Lung (tissue), 12 donors: Measurements from ENCODE around the gene HNF1A. TPM values are rescaled to one million over a fixed set of nuclear protein-coding genes. Genes with fewer than 3 reads are reported as not detected.
A peak's percentile ranks its signal among the peaks of the same experiment; 100 is the strongest.

Experiments used
- ATAC-seq: fragments of 200-7000 bp; cut with Tn5 transposase; one replicate; pipeline ENCODE4 v1.9.1; 2020; ENCODE audit warnings: moderate number of reproducible peaks; ENCODE audit not compliant: insufficient read depth, low FRiP score
- DNase-seq, 3 donors: peaks; one replicate each; pipeline ENCODE4 v3.0.0-alpha.2; 2013 to 2017
- H3K27ac ChIP-seq, 2 donors: one replicate each; pipeline ENCODE4 v1.5.1; 2013; ENCODE audit warnings: mild to moderate bottlenecking in 2 of 2, moderate library complexity in 2 of 2, control low read depth in 1 of 2, inconsistent platforms in 1 of 2, low read depth in 1 of 2, low read length in 1 of 2
- H3K27me3 ChIP-seq, 3 donors: one replicate each; pipeline ENCODE4 v1.5.1; 2013; ENCODE audit warnings: low read length in 2 of 3; ENCODE audit not compliant: control insufficient read depth in 3 of 3, insufficient read depth in 3 of 3
- H3K36me3 ChIP-seq, 4 donors: one replicate each; pipeline ENCODE4 v1.5.1; 2013; ENCODE audit warnings: low read length in 4 of 4, mild to moderate bottlenecking in 1 of 4, moderate library complexity in 1 of 4; ENCODE audit not compliant: control insufficient read depth in 4 of 4, insufficient read depth in 4 of 4
- H3K4me1 ChIP-seq, 5 donors: one replicate each; pipeline ENCODE4 v1.5.1; 2013; ENCODE audit warnings: low read length in 5 of 5, mild to moderate bottlenecking in 2 of 5, moderate library complexity in 1 of 5; ENCODE audit not compliant: control insufficient read depth in 5 of 5, insufficient read depth in 5 of 5
- H3K4me3 ChIP-seq: one replicate; pipeline ENCODE4 v1.5.1; 2013; ENCODE audit warnings: mild to moderate bottlenecking, control low read depth, moderate library complexity
- H3K9ac ChIP-seq, 2 donors: one replicate each; pipeline ENCODE4 v1.5.1; 2013; ENCODE audit warnings: low read length in 2 of 2, control low read depth in 1 of 2; ENCODE audit not compliant: insufficient read depth in 1 of 2
- H3K9me3 ChIP-seq, 4 donors: one replicate each; pipeline ENCODE4 v1.5.1; 2013; ENCODE audit warnings: low read length in 3 of 4, mild to moderate bottlenecking in 1 of 4, moderate library complexity in 1 of 4; ENCODE audit not compliant: control insufficient read depth in 4 of 4, insufficient read depth in 3 of 4
- WGBS, 2 donors: extraction: QIAGEN DNeasy Blood & Tissue Kit; methylation state at CpG; one replicate each; pipeline ENCODE4 v1.1.7; 2013; 5-methylcytosine and 5-hydroxymethylcytosine counted together
- polyA plus RNA-seq, 2 donors: library from polyadenylated mRNA; stranded (reverse); fragments of 200-250 nt; gene quantifications; one replicate each; pipeline ENCODE4 v1.2.1, GENCODE V29; 2013
- total RNA-seq, 2 donors: library from RNA; depleted of rRNA in 1 of 2; stranded (reverse); fragments of >200 nt in 1 of 2; gene quantifications; one replicate each; pipeline ENCODE4 v1.2.1, GENCODE V29; 2014 to 2021
- TF ChIP-seq, protein P1 (sequence below): IDR thresholded peaks from 2 replicates; pipeline ENCODE4 v1.5.1; 2012; ENCODE audit warnings: mild to moderate bottlenecking; ENCODE audit errors: control extremely low read depth, extremely low read depth
- donor health status: control.
- donor health status: control.
- donor health status: Bipolar disorder and iron deficiency.
- donor health status: healthy.
- donor health status: DM: yes; HTN: yes; CAD: no.

The HNF1A gene
- total and polyA plus RNA-seq, 4 donors: 0.06 to 0.52 (median 0.27) TPM

DNA sequence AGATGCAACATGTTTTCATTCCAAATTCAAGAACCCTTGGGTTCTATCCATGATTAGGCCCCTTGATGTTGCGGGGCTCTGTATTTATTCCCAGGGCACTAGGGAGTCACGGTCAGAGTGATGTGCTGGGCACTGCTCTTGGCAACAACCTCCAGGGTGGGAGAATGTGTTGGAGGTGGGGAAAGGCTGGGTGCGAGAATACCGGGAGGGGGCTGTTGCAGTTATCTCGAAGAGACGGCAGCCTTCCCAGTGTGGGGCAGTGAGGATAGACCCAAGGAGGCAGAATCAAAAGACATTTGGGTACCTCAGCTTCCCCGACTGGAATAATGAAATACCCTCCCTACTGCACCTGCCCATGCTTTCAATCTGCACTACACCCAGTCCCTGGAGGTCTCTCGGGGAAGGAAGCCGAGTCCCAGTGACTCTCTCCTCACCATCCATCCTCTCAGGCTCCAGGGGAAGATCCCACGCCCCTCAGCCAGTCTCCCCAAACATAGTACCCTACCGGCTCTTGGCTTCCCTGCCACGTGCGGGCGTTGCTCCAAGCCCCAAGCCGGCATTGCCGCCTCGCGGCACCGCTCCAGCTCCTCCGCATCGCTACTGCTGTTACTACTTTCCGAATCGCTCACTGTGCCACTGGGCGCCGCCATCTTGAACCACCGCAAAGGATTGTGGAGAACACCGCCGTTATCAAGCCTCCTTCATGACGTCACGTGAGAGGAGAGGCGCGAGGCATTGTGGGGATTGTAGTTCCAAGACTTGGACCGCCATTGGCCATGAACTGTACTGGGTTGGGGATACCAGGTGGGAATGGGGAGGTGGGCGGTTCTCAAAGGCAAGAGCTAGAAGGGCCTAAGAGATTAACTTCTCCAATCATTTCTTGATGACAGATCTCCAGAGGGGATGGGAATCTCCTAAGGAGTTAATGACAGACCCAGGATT lies 37.8 kb downstream of the HNF1A start, which contains the start of gene C12orf43:
Gene C12orf43 (minus strand): TSS at position 663 of the 942 bp plus-strand sequence. CDS start 13 bp downstream, at position 650.
- peak within 1 kb of the TSS; percentile 50 to 78 for H3K27ac ChIP-seq
- WGBS, 2 donors: 1 to 2% methylated on average over 34 of the region's 34 CpGs
- DNase-seq (peak; percentile 93 to 95 (median 95)), ATAC-seq (peak; percentile 96)
- TF ChIP-seq, protein P1, sequence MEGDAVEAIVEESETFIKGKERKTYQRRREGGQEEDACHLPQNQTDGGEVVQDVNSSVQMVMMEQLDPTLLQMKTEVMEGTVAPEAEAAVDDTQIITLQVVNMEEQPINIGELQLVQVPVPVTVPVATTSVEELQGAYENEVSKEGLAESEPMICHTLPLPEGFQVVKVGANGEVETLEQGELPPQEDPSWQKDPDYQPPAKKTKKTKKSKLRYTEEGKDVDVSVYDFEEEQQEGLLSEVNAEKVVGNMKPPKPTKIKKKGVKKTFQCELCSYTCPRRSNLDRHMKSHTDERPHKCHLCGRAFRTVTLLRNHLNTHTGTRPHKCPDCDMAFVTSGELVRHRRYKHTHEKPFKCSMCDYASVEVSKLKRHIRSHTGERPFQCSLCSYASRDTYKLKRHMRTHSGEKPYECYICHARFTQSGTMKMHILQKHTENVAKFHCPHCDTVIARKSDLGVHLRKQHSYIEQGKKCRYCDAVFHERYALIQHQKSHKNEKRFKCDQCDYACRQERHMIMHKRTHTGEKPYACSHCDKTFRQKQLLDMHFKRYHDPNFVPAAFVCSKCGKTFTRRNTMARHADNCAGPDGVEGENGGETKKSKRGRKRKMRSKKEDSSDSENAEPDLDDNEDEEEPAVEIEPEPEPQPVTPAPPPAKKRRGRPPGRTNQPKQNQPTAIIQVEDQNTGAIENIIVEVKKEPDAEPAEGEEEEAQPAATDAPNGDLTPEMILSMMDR: no peak
- H3K27me3 ChIP-seq: no peaks in the 10 kb centered on the region
- no peaks in the 10 kb centered on the region for H3K9me3 ChIP-seq
- H3K4me1 ChIP-seq: peaks cover 0 to 9% (median 2%) of the 10 kb centered on the region in 5 donors
- H3K36me3 ChIP-seq: peaks cover 0 to 16% (median 4%) of the 10 kb centered on the region in 4 donors
- H3K4me3 ChIP-seq: peak within 1 kb of the TSS; percentile 98
- H3K9ac ChIP-seq: peak within 1 kb of the TSS; percentile 75 to 83

DNA sequence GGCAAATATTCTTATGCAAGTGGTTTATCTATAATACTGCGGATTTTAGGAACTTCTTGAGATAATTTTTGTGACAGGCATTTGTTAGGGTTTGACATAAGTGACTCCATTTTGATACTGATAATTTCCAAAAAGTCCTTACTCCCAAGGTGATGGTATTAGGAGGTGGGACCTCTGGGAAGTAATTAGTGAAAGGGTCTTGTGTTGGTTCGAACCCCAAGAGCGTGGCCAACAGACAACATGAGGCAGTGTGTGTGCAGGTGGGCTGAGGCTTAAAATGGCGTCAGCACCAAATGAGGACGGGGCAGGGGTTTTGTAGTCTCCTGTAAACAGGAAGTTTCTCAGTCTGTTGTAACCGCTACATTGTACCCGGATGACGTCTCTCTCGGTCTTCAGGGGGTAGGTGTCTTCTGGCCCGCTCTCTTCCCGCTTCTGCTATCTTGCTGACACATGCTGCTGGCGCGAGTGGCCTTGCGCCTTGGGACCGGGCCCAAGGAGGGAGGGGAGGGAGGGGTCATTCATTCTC lies 39.7 kb downstream of the HNF1A start:
- H3K9ac ChIP-seq: no peak overlapping the region
- no peak overlapping the region for H3K27ac ChIP-seq
- WGBS, 2 donors: 70 to 79% methylated on average over 15 of the region's 15 CpGs
- H3K9me3 ChIP-seq: no peaks in the 10 kb centered on the region
- DNase-seq: no peak
- H3K4me1 ChIP-seq: peaks cover 0 to 9% (median 2%) of the 10 kb centered on the region in 5 donors
- ATAC-seq: no peak
- no peaks in the 10 kb centered on the region for H3K27me3 ChIP-seq
- H3K4me3 ChIP-seq: no peak overlapping the region
- H3K36me3 ChIP-seq: peaks cover 0 to 7% (median 0%) of the 10 kb centered on the region in 4 donors
- TF ChIP-seq, protein P1: no peak

DNA sequence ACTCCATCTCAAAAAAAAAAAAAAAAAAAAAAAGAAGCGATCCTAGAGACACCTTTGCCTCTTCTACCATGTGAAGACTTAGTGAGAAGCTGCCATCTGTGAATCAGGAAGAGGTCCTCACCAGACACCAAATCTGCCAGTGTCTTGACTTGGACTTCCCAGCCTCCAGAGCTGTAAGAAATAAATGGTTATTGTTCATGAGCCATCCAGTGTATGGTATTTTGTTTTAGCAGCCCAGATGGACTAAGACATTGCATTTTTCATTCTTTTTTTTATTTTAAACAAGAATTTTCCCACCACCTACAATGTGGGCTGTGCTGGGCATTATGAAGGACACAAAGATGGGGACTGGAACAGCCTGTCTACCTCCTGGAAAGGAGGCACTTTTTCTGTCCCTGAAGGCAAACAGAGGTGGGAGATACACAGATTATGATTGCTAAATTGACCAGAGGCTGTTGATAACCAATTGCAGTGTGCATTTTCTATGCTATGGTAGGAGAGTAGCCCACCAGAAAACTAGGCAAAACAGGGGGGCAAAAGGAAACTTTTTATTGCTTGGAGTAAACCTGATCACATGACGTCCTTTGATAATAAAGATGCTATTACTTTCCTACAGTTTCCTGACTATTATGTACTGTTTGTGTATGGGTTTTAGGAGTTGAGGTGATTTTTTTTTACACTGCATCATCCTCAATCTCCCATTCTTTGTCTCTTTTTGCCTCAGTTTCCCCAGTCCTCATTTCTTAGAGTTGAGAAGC lies 40.7 kb downstream of the HNF1A start:
- peaks cover 0 to 9% (median 2%) of the 10 kb centered on the region in 5 donors for H3K4me1 ChIP-seq
- 93 to 100% methylated on average over 1 to 2 of the region's 2 CpGs for WGBS, 2 donors
- peaks cover 0 to 5% (median 0%) of the 10 kb centered on the region in 4 donors for H3K36me3 ChIP-seq
- ATAC-seq (no peak), DNase-seq (no peak)
- TF ChIP-seq, protein P1: no peak
- no peak overlapping the region for H3K27ac ChIP-seq
- no peak overlapping the region for H3K9ac ChIP-seq
- H3K27me3 ChIP-seq: no peaks in the 10 kb centered on the region
- H3K9me3 ChIP-seq: no peaks in the 10 kb centered on the region
- H3K4me3 ChIP-seq: no peak overlapping the region
